ENCODE data around the gene HOXA4.

The HOXA4 gene

DNA sequence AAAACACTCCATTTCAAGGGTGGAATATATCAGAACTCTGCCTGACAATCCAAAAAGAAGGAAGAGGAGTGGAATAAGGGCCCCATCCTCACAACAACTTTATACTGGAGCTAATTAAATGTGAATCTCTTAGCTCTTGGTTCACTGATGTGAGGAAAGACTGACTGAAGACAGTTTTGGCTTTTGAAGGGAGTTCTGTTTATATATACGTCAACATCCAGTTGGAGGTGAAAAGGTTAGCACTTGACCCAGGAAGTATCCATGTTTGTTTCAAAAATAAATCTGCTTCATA is 37.8 kb downstream of the HOXA4 start:
- no peak for DNase-seq (ENCODE audit: low spot score)

DNA sequence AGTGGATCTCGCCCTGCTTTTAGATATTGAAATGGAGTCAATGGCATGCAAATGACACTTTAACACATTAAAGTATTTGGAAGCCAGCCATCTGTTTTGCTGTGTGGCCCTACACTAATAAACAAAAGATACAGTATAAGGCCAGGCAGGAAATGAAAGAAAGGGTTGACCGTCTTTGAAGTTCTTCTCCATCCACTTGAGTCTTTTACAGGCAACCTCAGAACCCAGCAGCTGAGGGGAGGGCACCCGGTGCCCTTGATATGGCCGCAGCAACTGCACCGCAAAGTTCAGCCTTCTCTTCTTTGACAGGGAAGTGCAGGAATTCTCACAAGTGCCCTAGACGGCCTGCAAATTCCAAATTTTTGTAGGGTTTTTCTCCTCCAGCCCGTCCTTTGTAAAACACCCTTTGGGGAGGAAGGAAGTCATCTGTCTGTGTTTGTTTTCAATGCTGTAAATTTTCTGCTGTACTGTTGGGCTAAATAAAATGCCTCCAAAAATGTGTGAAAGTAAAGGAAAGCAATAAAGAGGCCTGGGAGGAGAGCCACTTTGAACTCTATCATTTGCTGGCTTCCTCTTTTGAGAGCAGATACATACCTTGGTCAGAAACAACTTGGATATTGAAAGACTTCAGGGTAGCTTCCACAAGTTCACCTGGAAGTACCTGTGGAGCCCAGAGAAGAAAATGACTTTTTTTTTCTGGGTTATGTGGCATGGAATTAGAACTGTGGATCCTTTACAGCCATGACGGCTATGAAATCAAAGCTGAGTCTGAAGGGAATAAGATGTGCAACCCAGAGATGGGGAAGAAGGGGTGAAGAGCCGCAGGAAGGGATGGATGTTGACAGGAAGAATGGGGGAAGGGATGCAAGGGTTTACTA is 38.4 kb downstream of the HOXA4 start:
- no peak for DNase-seq (ENCODE audit: low spot score)

DNA sequence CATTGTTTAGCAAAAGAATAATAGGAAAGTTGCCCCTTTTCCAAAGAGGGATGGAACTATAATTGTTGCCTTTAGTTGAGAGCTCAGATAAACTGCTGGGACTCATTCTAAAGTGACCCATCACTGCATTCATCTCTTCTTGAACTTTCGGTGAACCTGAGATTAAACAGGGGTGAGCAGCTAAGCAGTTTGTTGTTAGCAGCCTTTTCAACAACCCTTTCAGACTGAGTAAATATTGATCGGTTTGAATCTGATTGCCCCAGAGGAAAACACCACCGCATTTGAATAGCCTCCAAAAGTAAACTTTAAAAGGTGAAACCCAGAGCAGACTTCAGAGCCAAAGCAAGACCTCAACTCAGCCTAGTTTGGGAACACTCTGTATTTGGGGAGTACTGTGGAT is 39.5 kb downstream of the HOXA4 start:
- DNase-seq (ENCODE audit: low spot score) = no peak

DNA sequence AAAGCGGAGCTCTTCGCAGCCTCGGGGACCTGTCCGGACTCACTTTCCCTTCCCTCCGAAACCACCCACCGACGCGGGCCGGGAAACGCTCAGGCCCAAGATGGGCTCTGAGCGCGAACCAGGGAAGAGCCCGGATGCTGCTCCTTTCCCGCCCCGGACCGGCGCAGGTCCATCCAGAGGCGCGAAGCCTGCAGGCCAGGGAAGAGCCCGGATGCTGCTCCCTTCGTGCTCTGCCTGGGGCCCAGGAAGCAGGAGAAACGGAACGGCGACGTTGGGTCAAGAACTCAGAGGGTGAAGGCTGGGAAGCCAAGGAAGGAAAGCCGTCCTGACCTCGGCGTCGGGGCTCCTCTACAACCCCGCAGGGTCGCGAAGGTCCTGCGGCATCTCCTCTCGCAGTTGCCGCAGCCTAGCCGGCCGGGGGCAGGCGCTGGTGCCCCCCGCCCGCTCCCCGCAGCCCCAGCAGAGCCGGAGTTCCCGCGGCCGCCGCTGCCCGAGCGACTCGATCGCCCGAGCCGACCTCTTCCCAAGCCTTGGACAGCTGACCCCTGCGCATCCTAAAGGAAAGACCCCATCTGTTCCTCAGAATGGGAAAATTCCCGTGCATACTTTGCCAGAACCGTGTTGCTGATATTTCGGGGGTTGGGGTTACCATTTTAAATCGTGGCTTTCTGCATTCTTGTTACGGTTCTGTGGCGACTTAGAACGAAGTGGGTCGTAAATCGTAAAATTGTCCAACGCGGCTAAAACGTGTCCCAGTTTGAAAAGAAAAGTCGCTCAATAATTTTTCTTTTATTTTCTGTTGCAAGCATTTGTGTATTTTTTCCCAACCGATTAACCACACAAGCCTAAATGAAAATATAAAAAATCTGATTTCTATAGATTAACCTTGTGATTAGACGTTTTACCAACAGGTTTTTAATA is 42.3 kb downstream of the HOXA4 start:
- DNase-seq (ENCODE audit: low spot score) = no peak

DNA sequence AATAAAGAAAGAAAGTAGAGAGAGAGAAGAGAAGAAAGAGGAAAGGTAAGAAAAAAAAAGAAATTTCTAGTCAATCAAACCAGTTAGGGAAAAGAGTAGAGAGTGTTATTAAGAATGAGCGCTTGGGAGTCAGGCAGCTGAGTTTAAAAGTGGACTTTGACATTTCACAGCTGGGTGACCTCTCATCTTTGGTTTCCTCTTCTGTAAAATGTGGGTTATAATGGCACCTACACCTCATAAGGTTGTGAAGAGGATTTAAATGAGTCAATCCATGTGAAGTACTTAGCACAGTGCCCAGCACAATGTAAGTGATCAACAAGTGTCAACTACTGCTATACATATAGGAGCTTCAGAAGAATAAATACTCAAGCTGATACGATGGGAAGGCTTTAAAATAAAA is 46.9 kb downstream of the HOXA4 start:
- no peak for DNase-seq (ENCODE audit: low spot score)

DNA sequence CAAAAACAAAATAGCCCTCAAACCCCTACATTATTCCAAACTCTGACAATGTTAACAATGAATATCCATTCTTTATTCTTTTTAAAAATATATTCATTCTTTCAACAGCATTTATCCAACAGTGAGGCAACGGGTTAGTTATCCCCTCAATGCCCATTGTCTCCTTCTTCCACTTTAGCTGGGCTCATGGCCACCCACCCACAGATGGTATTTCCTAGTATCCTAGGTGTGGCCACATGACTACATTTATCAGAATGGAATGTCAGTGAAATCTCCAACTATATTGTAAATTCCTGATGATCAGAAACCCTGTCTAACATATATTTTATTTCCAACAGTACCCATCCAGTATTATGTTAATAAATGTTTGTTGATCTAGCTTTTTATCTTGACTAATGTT is 48.4 kb downstream of the HOXA4 start:
- no peak for DNase-seq (ENCODE audit: low spot score)

DNA sequence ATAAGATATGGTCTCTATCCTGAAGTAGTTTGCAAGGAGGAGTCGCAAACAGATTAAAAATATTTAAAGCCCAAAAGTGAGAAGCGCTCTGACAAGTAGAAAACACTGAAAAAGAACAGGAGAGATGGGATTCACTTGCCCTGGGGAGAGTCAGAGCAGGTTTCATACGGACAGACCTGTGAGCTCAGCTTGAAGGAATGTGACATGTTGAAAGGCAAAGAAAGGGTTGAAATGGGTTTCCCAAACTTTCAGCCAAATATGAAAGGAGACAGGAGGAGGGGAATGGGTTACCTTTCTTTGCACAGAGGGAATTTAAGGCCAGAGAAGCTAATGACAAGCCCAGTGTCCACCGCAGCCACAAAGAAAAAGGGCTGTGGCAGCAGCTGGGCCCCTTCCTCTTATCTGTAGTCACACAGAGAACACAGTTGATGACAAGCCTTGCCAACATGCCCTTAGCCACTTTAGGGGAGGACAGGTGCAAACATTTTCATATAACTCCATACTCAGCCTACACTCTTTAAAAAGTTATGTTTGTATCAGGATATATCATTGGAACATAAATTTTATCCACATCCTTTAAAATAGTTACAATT is 49.6 kb downstream of the HOXA4 start:
- no peak for DNase-seq (ENCODE audit: low spot score)

DNA sequence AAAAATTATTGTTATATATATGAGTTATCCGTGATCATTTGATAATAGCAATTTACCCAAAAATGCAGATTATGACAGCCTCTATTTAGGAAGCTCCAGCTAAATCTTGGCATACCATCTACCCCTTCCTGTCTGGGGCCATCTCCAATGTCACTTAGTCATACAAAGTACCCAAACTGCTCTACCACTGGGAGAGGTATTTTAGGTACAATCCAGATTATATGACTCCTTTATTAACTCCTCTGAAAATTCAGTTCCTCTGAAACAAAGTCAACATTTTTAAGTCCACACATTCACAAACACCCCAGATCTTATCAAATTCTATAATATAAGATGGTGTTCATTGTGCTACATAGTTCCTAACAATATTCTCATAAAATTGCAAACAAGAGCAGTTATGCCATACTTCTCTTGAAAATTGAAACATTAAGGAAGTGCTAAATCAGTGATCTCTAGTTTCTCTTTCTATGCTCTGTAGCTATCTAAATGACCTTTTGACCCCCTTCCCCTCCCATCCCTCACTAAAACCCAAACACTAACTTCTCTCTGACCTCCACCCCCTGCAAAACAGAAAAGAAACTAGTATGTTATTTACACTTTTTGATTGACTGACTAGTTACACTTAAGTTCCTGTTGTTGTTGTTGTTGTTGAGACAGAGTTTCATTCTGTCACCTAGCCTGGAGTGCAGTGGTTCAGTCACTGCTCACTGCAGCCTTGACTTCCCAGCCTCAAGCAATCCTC is 51.2 kb downstream of the HOXA4 start:
- DNase-seq (ENCODE audit: low spot score) = no peak

DNA sequence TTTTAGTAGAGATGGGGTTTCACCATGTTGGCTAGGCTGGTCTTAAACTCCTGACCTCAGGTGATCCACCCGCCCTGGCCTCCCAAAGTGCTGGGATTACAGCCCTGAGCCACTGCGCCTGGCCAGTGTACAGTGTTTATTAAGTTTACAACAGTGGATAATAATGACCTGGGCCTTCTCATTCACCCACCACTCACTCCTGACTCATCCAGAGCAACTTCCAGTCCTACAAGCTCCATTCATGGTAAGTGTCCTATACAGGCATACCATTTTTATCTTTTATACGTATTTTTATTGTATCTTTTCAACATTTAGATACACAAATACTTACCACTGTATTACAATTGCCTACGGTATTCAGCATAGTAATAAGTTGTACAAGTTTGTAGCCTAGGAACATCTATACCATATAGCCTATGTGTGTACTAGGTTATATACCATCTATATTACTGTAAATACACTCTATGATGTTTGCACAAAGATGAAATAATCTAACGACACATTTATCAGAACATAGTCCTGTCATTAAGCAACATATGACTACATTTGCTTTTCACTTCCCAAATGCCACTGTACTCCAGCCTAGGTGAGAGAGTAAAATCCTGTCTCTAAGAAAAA is 51.8 kb downstream of the HOXA4 start:
- DNase-seq (ENCODE audit: low spot score) = no peak

All from Ammon's horn (tissue), 1 donor.